Breast epithelium (tissue), 3 donors: Measurements from ENCODE around the gene UQCRHL.

Experiments used
- POLR2A ChIP-seq: fragments of 450-650 bp; IDR thresholded peaks from one replicate; pipeline ENCODE4 v1.6.1; 2016; ENCODE audit warnings: antibody characterized with exemption, mild to moderate bottlenecking, moderate library complexity
- POLR2AphosphoS5 ChIP-seq, 3 donors: sonication (generic); formaldehyde crosslinking; IDR thresholded peaks; one replicate each; pipeline ENCODE4 v1.6.1; 2017; ENCODE audit warnings: antibody characterized with exemption in 3 of 3
- TF ChIP-seq, protein P1 (sequence below), 3 donors: fragments of 450-650 bp; IDR thresholded peaks; one replicate each; pipeline ENCODE4 v1.5.1; 2016 to 2017; ENCODE audit warnings: antibody characterized with exemption in 3 of 3, mild to moderate bottlenecking in 3 of 3, moderate library complexity in 3 of 3

DNA sequence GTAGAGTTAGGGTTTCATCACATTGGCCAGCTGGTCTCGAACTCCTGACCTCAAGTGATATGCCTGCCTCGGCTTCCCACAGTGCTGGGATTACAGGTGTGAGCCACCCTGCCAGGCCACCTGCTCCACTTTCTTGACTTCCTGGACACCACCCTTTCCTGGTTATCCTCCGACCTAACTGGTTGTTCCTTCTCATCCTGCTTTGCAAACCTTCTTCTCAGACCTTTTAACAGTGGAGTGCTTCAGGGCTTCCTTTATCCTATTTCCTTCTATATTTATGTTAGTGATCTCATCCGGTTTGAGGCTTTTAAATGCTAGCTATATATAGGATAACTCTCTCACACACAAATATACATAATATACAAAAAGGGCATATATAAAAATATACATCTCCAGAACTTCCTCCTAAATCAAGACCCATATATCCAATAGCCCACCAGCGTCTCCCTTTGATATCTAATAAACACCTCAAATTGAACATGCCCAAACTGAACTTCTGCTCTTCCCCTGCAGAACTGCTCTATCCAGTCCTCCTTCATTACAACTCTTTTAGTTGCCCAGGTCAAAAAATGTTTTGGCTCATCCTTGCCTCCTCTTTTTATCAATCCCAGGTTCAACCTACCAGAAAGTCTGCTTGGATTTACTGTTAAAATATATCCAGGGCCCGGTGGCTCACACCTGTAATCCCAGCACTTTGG, 19.5 kb upstream of the UQCRHL start:
- TF ChIP-seq, protein P1, sequence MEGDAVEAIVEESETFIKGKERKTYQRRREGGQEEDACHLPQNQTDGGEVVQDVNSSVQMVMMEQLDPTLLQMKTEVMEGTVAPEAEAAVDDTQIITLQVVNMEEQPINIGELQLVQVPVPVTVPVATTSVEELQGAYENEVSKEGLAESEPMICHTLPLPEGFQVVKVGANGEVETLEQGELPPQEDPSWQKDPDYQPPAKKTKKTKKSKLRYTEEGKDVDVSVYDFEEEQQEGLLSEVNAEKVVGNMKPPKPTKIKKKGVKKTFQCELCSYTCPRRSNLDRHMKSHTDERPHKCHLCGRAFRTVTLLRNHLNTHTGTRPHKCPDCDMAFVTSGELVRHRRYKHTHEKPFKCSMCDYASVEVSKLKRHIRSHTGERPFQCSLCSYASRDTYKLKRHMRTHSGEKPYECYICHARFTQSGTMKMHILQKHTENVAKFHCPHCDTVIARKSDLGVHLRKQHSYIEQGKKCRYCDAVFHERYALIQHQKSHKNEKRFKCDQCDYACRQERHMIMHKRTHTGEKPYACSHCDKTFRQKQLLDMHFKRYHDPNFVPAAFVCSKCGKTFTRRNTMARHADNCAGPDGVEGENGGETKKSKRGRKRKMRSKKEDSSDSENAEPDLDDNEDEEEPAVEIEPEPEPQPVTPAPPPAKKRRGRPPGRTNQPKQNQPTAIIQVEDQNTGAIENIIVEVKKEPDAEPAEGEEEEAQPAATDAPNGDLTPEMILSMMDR (IDR thresholded peaks at IDR 0.05) = no peak
- TF ChIP-seq POLR2A (no peak), POLR2AphosphoS5 (IDR thresholded peaks at IDR 0.05) (no peak)
